Measurements from ENCODE around the gene PIP4K2A.
"Not testable (repeated sequence)": the region's sequence is repeated elsewhere in the genome, so short reads cannot be mapped to it uniquely, and the experiment has no call there.

Gene PIP4K2A

DNA sequence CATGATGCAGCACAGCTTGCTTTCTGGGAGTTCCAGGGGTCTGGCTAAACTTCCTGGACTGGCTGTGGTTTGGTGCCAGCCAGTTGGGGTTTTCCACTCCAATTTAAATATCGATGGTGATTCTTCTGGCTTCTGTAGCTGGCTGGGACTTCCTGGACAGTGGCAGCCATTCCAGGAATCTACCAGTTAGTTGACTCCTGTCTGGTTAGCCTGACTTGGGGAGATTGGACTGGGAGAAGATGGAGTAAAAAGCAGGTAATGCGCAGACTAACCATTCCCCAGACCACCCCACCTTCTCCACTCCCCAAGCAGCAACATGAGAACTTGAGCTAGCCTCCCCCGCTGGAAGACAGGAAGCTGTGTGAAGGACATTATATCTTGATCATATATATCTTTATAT lies 6.3 kb upstream of the PIP4K2A start:
- in situ Hi-C loops (cut with HindIII; ENCODE audit: low sequenced_read_pairs) = loop anchor here (5.0 kb wide), 1 partner anchor 98 kb away; no protein-coding TSS in a partner anchor

DNA sequence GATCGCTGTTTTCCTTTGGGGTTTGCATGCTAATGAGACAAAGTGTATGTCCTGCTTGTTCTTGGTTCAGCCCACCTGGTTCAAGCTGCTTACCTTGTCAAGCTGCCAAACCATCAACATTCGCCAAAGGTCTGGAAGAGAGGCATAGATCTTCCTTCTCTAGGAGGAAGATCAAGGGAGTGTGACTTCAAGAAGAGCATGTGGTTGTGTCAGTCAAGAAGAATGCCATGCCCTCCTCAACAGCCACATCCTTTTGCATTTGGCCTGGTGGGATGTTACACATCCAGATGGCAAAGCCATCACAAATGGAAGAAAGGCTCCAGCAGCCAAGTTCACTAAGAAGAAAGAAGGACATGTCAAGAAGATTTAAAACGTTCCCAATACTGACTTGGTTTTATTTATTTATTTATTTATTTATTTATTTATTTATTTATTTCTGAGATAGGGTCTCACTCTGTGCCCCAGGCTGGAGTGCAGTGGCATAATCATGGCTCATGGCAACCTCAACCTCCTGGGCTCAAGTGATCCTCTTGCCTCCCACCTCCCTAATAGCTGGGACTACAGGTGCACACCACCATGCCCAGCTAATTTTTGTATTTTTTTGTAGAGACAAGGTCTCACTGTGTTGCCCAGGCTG lies 5.1 kb upstream of the PIP4K2A start:
- in situ Hi-C loops (cut with HindIII; ENCODE audit: low sequenced_read_pairs) = loop anchor here (5.0 kb wide), 1 partner anchor 97 kb away; no protein-coding TSS in a partner anchor

DNA sequence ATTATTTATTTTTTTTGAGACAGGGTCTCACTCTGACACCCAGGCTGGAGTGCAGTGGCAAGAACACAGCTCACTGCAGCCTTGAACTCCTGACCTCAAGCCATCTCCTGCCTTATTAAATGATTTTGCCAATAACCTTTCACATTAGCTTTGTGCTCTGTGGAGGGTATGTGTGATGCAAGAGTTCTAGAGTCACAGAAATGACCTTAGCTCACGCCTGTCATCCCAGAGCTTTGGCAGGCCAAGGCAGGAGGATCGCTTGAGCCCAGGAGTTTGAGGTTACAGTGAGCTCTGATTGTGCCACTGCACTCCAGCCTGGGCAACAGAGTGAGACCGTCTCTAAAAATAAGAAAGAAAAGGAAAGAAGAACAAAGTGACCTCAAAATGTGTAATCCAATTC lies 4.3 kb upstream of the PIP4K2A start:
- in situ Hi-C loops (cut with HindIII; ENCODE audit: low sequenced_read_pairs) = not testable (repeated sequence)

DNA sequence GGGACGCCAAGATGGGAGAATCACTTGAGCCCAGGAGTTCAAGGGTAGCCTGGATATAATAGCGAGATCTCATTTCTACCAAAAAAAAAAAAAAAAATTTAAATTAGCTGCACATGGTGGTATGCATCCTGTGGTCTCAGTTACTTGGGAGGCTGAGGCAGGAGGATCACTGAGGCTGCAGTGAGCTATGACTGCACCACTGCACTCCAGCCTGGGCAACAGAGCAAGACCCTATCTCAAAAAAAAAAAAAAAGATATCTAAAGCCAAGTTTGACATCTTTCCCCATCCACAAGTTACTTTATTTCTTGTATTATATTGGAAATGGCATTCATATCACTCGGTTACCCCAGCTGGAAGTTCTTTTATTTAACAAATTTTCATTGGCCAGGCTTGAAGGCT lies 3.4 kb upstream of the PIP4K2A start:
- in situ Hi-C loops (cut with HindIII; ENCODE audit: low sequenced_read_pairs) = no loop called here

DNA sequence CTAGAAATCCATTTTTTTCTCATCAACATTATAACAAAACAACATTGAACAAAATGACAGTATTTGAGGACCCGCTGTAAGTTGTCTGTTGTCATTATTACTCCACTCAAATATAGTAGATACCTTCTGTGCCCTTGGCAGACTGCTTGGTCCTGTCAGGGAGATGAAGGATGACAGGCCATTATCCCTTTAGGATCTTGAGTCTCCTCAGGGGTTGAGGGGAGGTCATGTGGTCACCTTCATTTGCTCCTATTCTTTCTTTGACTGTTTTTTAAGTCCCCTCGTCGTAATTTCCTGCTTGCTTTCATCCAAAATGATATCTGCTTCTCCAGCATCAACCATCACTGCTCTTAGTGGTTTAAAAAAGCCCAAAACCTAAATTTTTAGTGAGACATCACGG lies 2.6 kb upstream of the PIP4K2A start:
- in situ Hi-C loops (cut with HindIII; ENCODE audit: low sequenced_read_pairs) = no loop called here

DNA sequence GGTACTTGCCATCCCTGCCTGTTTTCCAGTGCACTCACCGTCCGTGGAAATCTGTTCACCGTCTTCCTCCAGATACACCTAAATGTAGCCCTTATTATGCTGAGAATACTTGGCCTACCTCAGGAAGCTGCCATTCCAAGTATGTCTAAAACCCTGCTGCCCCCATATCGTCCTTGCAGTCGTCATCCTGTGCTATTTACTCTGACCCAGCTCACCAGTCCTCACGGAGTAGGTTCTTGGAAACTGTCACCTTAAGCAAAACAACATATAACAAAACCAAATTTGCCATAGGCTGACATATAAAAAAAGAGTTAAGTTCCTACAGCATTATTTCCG lies 880 bp upstream of the PIP4K2A start:
- in situ Hi-C loops (cut with HindIII; ENCODE audit: low sequenced_read_pairs) = no loop called here

DNA sequence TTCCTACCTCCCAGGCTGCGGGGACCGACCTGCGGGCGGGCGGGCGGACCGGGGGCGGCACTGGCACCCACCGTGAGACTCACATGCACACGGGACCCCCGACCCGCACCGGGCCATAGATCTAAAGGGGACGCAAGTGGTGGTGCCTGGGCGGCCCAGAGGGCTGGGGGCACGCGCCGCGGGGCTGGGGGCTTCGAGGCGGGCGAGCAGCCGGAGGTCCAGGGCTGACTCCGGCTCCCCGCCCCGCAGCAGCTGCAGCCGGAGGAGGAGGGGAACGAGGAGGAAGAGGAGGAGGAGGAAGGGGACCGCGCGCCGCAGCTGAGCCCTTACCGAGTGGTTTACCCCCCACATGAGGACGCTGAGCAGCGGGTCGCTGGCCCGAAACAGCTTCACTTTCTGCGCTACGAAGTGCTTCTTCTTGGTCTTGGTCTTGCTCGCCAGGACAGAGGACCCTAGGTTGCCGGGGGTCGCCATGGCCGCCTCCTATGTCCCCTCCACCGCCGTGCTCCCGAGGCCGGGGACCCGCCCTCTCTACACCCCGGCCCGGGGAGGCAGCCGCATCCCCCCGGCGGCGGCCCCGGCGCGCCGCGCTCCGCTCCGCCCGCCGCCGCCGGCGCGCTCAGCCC lies 412 bp downstream of the PIP4K2A start:
- in situ Hi-C loops (cut with HindIII; ENCODE audit: low sequenced_read_pairs) = no loop called here

DNA sequence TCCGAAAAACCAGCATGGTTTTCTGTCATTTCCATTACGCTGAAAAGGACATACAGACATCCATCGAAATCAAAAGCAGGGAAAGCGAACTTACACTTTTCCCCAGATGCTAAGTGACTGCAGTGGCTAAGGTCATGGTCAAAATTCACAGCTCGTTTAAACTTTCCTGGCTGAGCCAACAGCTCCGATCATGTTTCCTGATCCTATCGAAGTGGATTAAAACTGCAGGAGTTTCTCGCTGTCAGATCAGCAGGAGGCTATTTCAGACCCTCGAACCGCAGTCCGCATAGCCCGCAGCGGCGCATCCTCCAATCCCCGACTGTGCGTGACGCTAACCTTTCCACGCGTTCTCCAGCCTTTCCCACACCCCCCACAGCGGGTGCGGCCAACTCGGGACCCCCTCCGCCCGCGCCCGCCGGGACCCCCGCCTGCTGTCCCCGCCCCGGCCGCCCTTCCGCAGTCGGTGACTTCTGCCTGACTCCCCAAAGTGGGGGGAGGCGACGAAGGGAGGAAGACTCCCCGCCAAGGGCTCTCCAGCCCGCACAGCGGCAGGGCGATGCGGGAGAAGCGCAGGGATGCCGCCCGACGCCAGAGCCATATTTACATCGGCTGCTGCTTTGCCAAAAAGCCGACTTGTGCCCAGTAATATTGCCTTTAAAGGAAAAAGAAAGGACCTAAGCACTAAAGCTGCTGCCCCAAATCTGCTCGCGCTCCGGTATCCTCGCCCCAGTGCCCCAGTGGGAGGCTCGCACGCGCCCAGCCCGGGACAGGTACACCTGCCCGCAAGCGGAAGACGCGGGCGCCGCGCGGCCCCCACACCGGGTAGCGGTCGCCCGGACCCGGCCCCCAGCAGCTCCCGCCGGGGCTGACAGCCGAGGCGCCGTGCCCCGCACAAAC lies 1.2 kb downstream of the PIP4K2A start:
- in situ Hi-C loops (cut with HindIII; ENCODE audit: low sequenced_read_pairs) = no loop called here

DNA sequence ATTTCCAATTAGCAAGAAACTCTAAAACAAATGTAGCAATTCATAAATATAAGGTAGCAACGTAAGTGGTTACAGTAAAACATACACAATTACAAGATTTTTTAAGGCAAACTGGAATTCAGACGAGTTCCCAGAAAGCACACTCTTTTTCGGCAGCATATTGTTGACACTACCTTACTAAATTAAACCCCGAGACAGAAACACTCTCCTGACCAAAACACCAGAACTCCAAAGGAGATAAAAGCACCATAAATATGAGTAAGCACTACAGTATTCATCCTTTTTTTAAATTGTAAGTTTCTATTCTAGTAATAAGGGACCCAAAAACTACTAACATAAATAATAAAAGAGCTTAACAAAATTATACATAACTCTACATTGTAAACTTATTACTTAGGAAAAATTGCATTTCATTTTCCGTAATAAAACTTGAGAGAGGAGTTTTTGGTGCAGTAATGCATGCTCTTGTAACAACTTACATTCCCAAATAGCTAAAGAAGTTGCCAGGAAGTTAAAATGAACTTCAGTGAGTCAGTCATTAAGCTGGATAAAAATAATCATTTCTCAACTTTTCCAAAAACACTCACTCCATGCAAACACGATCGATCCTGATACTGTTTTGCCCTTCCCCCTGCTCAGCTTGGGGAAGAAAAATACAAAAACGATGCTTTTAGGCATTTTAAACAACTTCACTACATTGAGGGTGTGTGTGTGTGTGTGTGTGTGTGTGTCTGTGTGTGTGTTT lies 2.0 kb downstream of the PIP4K2A start:
- in situ Hi-C loops (cut with HindIII; ENCODE audit: low sequenced_read_pairs) = no loop called here

DNA sequence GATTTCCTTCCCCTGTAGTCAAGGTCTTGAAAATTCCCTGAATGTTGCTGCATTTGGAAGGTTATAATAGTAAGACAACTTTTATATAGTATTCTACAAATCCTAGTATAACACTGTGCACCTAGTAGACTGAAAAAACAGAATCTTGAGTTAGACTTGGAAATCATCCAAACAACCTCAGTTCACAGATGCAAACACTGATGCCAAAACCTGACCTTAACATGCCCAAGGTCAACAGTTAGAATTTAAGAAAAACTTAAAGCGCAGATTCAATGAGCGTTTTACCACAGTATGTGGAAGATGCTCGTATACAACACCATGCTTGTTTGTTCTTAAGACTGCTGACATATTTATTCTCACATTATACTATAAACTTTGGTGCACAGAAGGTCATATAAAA lies 3.0 kb downstream of the PIP4K2A start:
- in situ Hi-C loops (cut with HindIII; ENCODE audit: low sequenced_read_pairs) = no loop called here

DNA sequence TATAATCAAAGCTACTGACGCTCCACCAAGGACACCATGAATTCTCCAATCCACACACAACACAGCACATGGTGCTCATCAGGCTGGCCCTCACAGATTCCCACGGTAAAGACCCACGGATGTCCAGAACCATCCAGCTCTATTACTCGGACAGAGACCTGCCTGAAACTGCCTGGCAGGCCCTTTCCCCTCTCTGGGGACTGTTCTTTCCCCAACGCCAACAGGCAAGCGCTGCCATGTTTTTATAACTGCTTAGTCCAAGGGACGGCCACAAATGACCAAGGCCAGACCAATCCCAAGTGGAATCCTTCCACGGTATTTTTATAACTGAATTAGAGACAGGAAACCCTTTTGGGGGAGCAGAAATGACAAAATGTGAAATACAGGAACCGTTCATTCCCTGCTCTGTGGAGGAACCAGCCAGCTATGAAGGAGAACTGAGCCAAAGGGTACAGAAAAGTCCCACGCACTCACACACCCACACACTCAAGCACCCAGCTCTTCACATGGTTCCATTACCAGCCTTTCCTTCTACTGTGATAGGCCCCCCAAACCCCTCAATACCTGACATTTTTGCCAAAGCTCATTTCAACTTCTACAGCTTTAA lies 4.1 kb downstream of the PIP4K2A start:
- in situ Hi-C loops (cut with HindIII; ENCODE audit: low sequenced_read_pairs) = no loop called here

DNA sequence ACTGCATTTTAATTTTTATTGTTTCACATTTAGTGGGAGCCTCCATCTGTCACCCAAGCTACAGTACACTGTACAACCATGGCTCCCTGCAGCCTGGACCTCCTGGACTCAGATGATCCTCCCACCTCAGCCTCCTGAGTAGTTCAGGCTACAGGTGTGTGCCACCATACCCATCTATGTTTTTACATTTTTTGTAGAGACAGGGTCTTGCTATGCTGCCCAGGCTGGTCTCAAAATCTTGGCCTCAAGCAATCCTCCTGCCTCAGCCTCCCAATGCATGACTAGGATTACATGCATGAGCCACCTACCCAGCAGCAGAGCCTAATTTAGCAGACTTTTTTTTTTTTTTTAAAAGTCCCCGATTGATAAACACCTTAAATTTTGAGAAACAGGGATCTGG lies 5.6 kb downstream of the PIP4K2A start:
- in situ Hi-C loops (cut with HindIII; ENCODE audit: low sequenced_read_pairs) = no loop called here

DNA sequence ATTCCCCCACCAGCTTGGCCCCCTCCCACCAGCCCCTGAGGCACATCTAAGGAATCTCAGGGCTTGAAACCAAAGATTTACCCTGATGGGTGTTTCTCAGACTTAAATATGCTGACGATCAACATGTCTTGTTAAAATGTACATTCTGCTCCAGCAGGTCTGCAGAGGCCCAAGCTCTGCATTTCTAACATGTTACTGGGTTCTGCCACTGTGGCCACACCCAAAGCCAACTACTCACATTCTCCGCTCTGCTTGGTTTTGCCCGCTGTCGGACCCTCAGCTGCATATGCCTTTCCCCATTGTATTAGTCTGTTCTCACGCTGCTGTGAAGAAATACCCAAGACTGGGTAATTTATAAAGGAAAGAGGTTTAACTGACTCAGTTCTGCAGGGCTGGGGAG lies 8.9 kb downstream of the PIP4K2A start:
- in situ Hi-C loops (cut with HindIII; ENCODE audit: low sequenced_read_pairs) = no loop called here

DNA sequence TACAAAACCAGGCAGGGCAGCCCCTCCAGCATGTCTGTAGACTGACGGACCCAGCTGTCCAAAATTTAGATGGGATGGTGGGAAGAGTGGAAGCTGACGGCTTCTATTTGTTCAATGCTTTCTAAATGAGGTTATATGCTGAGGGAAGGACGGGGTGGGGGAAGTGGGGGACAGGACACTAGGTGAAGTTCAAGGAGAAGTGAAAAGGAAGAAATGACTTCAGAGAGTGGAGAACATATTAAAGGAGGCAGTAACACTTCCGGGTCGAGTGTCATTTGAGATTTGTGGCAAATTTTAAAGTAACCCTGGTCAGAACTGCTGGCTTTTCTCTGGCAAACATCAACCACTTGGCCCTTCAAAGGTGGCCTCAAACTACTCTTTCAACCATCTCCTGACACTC lies 9.4 kb downstream of the PIP4K2A start:
- in situ Hi-C loops (cut with HindIII; ENCODE audit: low sequenced_read_pairs) = loop anchor here (5.0 kb wide), 1 partner anchor 108 kb away; no protein-coding TSS in a partner anchor

DNA sequence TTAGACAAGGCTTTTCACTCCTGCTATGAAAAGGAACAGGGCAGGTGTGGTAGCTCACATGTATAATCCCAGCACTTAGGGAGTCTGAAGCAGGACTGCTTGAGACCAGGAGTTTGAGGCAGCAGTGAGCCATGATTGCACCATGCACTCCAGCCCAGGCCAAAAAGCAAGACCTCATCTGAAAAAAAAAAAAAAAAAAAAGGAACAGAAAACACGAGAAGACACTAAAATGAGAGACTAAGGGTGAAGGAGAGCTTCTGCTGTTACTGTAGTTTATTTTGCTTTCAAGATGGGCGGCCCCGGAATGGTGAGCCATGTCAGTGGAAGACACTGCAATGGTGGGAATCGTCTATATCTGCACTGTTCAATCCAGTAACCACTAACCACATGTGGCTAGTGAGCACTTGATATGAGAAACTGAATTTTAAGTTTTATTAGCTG lies 9.9 kb downstream of the PIP4K2A start:
- in situ Hi-C loops (cut with HindIII; ENCODE audit: low sequenced_read_pairs) = loop anchor here (5.0 kb wide), 1 partner anchor 107 kb away; no protein-coding TSS in a partner anchor

DNA sequence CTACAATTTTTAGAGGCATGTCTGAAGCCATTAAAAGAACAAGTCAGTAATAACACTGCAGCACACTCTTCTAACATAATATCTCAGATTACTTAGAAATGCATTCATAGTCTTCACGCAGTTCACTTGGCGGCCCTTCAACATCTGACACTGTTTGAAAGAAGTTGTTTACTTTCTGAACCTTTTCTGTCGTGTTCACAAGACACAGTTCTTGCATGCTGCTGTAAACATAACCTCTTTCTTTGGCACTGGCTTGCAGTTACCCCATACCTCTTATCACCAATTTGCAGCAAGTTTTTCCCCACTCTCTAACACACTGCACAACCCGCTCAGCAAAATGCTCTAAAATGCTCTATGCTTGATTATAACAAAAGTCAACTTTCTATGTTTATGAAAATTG lies 12.0 kb downstream of the PIP4K2A start:
- in situ Hi-C loops (cut with HindIII; ENCODE audit: low sequenced_read_pairs) = loop anchor here (5.0 kb wide), 1 partner anchor 105 kb away; no protein-coding TSS in a partner anchor

DNA sequence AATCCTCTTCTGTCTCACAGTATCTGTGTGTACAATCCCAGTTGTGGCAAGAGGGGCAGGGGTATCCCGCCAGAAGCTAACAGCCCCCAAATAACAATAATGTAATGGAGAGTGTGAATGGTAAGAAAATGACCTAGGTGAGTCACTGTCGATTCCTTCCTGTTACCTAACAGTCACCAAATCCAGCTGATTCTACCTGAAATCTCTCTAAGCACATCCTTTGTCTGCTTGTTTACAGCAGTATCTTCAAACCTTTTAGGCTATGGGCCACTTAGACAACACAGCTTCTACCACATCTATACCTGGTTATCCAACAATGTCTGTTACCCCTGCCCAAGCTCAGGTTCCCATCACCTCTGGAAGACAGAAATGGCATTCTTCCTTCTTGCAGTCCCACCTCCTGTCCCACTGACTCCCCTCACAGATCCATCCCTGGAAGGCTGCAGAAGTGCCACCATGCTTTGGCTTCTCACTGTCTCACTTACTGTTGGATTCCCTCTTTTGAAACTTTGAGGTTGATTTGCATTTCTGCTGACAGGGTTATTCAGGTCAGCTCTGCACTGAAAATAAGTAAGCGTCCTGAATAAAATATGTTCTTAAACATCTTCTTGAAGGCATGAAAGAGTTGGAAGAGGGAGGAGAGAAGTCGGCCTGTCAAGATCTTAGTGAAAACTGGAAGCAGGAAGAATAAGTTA lies 13.1 kb downstream of the PIP4K2A start:
- in situ Hi-C loops (cut with HindIII; ENCODE audit: low sequenced_read_pairs) = loop anchor here (5.0 kb wide), 1 partner anchor 104 kb away; no protein-coding TSS in a partner anchor

DNA sequence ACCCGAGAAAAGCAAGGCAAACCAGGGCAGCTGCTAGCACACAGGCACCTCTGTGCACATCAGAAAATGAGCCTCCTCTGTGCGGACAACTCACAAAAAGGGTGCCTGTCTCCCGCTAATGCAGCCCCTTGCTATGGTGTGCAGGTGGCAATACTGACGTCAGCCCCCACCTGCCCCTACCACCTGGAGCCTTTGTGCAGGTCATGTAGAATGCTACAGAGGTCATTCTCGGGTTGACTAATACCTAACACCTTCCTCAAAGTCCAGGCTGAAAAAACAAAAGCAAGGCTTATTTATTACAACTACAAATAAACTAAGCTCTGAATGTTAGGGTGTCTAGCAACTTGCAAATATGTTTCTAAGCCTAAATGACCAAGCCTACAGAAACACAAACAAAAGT lies 13.9 kb downstream of the PIP4K2A start:
- in situ Hi-C loops (cut with HindIII; ENCODE audit: low sequenced_read_pairs) = loop anchor here (5.0 kb wide), 1 partner anchor 103 kb away; no protein-coding TSS in a partner anchor

DNA sequence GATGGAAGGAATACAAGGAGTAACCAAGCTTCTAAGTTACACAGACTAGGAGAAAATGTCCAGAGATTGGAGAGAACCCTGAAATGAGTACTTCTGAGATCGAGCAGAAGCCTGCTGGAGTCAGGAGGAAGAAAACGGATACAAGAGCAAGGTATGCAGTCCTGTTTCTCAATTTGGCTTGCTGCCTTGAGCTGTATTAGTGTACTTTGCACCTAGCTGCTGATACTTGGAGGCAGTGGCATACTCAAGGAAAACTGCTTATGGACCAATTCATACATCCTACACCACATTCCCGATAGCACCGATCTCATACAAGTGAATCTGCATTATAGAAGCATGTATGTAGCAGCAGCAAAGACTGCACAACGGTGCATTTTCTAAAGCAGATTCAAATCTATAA lies 14.4 kb downstream of the PIP4K2A start:
- in situ Hi-C loops (cut with HindIII; ENCODE audit: low sequenced_read_pairs) = loop anchor here (5.0 kb wide), 1 partner anchor 103 kb away; no protein-coding TSS in a partner anchor

DNA sequence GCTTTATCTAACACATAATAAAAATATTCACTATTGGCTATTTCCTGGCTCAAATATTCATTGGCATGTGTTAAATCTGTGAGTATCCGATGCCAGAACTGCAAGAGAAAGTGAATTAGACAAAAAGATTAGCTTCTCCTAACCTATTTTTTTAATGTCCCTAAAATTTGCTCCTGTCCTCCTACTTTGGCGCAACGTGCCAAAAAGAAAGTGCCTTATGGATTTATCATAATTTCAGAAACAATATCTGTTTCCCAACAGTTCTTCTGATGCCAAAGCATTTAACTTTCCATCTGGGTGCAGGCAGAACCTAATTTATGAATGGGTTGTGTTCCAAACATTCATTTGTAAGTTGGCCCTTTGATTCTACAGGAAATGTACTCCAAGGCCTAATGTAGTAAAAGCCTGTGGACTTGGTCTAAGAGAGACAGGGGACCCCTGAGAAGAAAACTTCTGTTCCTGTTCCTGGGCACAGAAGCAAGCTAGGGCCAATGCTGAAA lies 15.4 kb downstream of the PIP4K2A start:
- in situ Hi-C loops (cut with HindIII; ENCODE audit: low sequenced_read_pairs) = no loop called here
